ENCODE measurements around the gene CRIM1.

GRCh38 chr2:36493306-36493705, 137.7 kb downstream of the CRIM1 start:
- TF ChIP-seq POLR2AphosphoS5 (IDR thresholded peaks at IDR 0.05) = no peak
- TF ChIP-seq CTCF (IDR thresholded peaks at IDR 0.05) = no peak
- no peak for TF ChIP-seq EP300 (IDR thresholded peaks at IDR 0.05; ENCODE audit: low read depth)
- no peak for TF ChIP-seq POLR2A (IDR thresholded peaks at IDR 0.05)
